Body of pancreas (tissue), 4 donors: Measurements from ENCODE around the gene MDH1. TPM values are rescaled to one million over a fixed set of nuclear protein-coding genes. Genes with fewer than 3 reads are reported as not detected.
A peak's percentile ranks its signal among the peaks of the same experiment; 100 is the strongest.

Source experiments
- ATAC-seq: fragments of 150-250 bp; one replicate; pipeline ENCODE4 v1.9.1; 2016
- DNase-seq, 4 donors: peaks; one replicate each; pipeline ENCODE4 v3.0.0-alpha.2; 2019
- H3K27ac ChIP-seq, 4 donors: fragments of 200-600 bp; sonication (generic); 1 replicate in 3 of 4; 2 replicates in 1 of 4; pipeline versions ENCODE4 v1.5.1 to v1.6.1; 2016 to 2019; ENCODE audit warnings: mild to moderate bottlenecking in 1 of 4, mixed read lengths in 1 of 4, moderate library complexity in 1 of 4
- H3K27me3 ChIP-seq, 2 donors: fragments of 200-600 bp; sonication (generic); one replicate each; pipeline ENCODE4 v1.6.0; 2016; ENCODE audit warnings: mild to moderate bottlenecking in 1 of 2
- H3K36me3 ChIP-seq, 2 donors: fragments of 200-600 bp; sonication (generic); replicated peaks in 1 of 2; 2 replicates each; pipeline ENCODE4 v1.5.1; 2016; ENCODE audit warnings: low read depth in 2 of 2; ENCODE audit not compliant: insufficient read depth in 1 of 2
- H3K4me1 ChIP-seq: fragments of 200-600 bp; sonication (generic); one replicate; pipeline ENCODE4 v1.6.0; 2016
- H3K4me3 ChIP-seq, 2 donors: fragments of 200-600 bp; sonication (generic); 1 replicate in 1 of 2; 2 replicates in 1 of 2; pipeline ENCODE4 v1.5.1; 2016 to 2019
- H3K9me3 ChIP-seq, 3 donors: fragments of 200-600 bp; sonication (generic); 1 replicate in 2 of 3; 2 replicates in 1 of 3; pipeline ENCODE4 v1.5.1; 2016
- POLR2A ChIP-seq, 3 donors: fragments of 450-650 bp; IDR thresholded peaks; one replicate each; pipeline ENCODE4 v1.6.1; 2016; ENCODE audit warnings: antibody characterized with exemption in 3 of 3, mild to moderate bottlenecking in 2 of 3
- WGBS, 2 donors: methylation state at CpG; one replicate each; pipeline ENCODE4 v1.1.5; 2017; 5-methylcytosine and 5-hydroxymethylcytosine counted together
- intact Hi-C: fragments of 100-400 bp; cut with DNase I; formaldehyde crosslinking; loops from one replicate; pipeline ENCODE4 v1.15.1; 2023
- total RNA-seq, 2 donors: library from RNA; depleted of rRNA; stranded (reverse); fragments of >200 nt; gene quantifications; one replicate each; pipeline ENCODE4 v1.1.0, GENCODE V29; 2016
- TF ChIP-seq, protein P1 (sequence below), 7 experiments: fragments of 450-650 bp in 4 of 7; fragments of 200-600 bp in 3 of 7; sonication (generic) in 3 of 7; IDR thresholded peaks; one replicate each; pipeline ENCODE4 v1.5.1; 2016 to 2019; ENCODE audit warnings: antibody characterized with exemption in 7 of 7

Gene MDH1
- total RNA-seq: 10 to 100 TPM; 61.2 to 93.9 TPM

GRCh38 chr2:63588385-63589147 lies at the start of gene MDH1, which contains the start of gene WDPCP:
MDH1 (plus strand) TSS chr2:63588963; CDS start chr2:63589044, 81 bp downstream.
WDPCP (minus strand) TSS chr2:63588477; CDS start chr2:63588271, 206 bp downstream.
- H3K27me3 ChIP-seq: no peaks in the 10 kb centered on the region
- DNase-seq (peak; percentile 93 to 98 (median 95)), ATAC-seq (peak; percentile 98)
- peak within 1 kb of the TSS; percentile 64 to 86 (median 83) for H3K27ac ChIP-seq
- 0% methylated on average over 38 to 44 of the region's 44 CpGs for WGBS, 2 donors
- intact Hi-C loops: no loop called here
- H3K4me3 ChIP-seq: peak within 1 kb of the TSS; percentile 59 to 64
- H3K36me3 ChIP-seq: no peaks in the 10 kb centered on the region
- H3K4me1 ChIP-seq: peaks cover 28% of the 10 kb centered on the region
- peak; percentile 42 to 89 (median 89) for TF ChIP-seq POLR2A (IDR thresholded peaks at IDR 0.05)
- TF ChIP-seq, protein P1, sequence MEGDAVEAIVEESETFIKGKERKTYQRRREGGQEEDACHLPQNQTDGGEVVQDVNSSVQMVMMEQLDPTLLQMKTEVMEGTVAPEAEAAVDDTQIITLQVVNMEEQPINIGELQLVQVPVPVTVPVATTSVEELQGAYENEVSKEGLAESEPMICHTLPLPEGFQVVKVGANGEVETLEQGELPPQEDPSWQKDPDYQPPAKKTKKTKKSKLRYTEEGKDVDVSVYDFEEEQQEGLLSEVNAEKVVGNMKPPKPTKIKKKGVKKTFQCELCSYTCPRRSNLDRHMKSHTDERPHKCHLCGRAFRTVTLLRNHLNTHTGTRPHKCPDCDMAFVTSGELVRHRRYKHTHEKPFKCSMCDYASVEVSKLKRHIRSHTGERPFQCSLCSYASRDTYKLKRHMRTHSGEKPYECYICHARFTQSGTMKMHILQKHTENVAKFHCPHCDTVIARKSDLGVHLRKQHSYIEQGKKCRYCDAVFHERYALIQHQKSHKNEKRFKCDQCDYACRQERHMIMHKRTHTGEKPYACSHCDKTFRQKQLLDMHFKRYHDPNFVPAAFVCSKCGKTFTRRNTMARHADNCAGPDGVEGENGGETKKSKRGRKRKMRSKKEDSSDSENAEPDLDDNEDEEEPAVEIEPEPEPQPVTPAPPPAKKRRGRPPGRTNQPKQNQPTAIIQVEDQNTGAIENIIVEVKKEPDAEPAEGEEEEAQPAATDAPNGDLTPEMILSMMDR (IDR thresholded peaks at IDR 0.05): no peak
- no peaks in the 10 kb centered on the region for H3K9me3 ChIP-seq

DNA sequence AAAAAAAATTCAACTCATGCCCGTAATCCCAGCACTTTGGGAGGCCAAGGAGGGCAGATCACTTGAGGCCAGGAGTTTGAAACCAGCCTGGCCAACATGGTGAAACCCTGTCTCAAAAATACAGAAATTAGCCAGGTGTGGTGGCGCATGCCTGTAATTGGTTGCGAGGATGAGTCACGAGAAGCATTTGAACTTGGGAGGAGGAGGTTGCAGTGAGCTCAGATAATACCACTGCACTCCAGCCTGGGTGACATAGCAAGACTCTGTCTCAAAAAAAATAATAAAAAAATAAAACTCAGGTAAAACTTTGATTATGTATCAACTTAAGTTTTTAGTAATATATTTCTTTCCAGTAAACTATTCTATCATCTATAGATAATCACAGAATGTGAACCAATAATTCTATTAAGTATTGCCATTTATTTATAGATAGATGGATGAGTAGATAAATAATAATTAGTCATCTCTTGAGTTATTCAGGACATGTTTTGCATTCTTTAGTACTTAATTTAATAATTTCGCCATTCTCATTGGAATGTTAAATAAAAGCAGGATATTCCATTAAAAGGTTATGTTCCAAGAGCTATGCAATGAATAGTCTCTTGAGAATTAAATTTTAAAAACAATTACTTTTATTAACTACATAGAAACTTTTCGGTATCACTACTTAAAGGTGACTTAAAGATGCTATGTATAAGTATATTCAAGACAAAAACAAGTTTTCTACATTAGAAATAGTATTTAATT lies 49.2 kb upstream of the MDH1 start:
- H3K4me3 ChIP-seq: no peak overlapping the region

DNA sequence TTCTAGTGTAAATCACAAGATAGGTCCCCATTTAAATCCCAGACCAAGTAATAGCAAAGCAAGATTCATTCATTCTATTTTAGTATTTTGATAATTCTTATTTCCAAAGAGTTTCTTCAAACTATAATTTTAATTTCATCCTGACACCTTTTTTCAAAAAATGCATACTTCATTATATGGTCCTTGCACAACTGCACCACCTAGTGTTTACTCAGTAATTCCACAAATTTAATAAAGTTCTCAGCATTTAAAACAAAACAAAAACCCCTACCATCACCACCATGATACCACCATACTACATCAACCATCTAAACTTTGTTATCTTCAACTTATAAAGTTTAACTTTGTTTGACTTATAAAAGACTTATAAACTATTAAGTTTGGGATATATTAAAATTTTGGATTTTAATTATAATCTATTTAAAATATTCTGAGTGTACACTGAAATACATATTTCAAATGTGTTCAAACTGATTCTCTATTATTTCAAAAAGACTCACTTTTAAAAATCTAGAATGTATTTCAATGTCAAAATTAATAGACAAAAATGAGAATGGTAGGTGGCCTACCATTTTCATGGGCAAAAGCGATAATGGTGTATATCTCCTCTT lies 44.6 kb upstream of the MDH1 start:
- intact Hi-C loops: no loop called here
- Histone ChIP-seq H3K27ac (no peak overlapping the region), H3K4me1 (no peaks in the 10 kb centered on the region), H3K27me3 (no peaks in the 10 kb centered on the region), H3K9me3 (no peaks in the 10 kb centered on the region), H3K36me3 (no peaks in the 10 kb centered on the region), H3K4me3 (no peak overlapping the region)
- TF ChIP-seq POLR2A (IDR thresholded peaks at IDR 0.05): no peak
- TF ChIP-seq, protein P1 (IDR thresholded peaks at IDR 0.05): peak; percentile 15 to 43 (median 33)
- DNase-seq (no peak), ATAC-seq (no peak)
- 94 to 100% methylated on average over 1 of the region's 1 CpG for WGBS, 2 donors

More for the DNA sequence above, 49.2 kb upstream of the MDH1 start:
- 93 to 97% methylated on average over 6 of the region's 6 CpGs for WGBS, 2 donors
- ATAC-seq (no peak), DNase-seq (no peak)
- TF ChIP-seq, protein P1 (IDR thresholded peaks at IDR 0.05): no peak
- no peak for TF ChIP-seq POLR2A (IDR thresholded peaks at IDR 0.05)
- Histone ChIP-seq H3K9me3 (no peaks in the 10 kb centered on the region), H3K36me3 (no peaks in the 10 kb centered on the region), H3K4me1 (no peaks in the 10 kb centered on the region), H3K27me3 (no peaks in the 10 kb centered on the region), H3K27ac (no peak overlapping the region)
- intact Hi-C loops: no loop called here

GRCh38 chr2:63545023-63545422 lies 43.7 kb upstream of the MDH1 start:
- DNase-seq: no peak
- Histone ChIP-seq H3K27me3 (no peaks in the 10 kb centered on the region), H3K27ac (no peak overlapping the region), H3K4me1 (no peaks in the 10 kb centered on the region), H3K36me3 (no peaks in the 10 kb centered on the region), H3K4me3 (no peak overlapping the region), H3K9me3 (no peaks in the 10 kb centered on the region)
- intact Hi-C loops: no loop called here
- TF ChIP-seq, protein P1 (IDR thresholded peaks at IDR 0.05): no peak
- no peak for TF ChIP-seq POLR2A (IDR thresholded peaks at IDR 0.05)
- WGBS, 2 donors: 78 to 88% methylated on average over 2 of the region's 2 CpGs
- ATAC-seq: no peak
